ENCODE data around the gene LRRC45.

Gene LRRC45

GRCh38 chr17:81993729-81994592 is 29.1 kb upstream of the LRRC45 start:
- no peak for DNase-seq

GRCh38 chr17:81994593-81995462 is 28.3 kb upstream of the LRRC45 start:
- peak in 3 of 51 donors; percentile 4 to 23 (median 8) for DNase-seq

- DNase-seq: no peak
Measured at GRCh38 chr17:81995463-81996231, 27.5 kb upstream of the LRRC45 start.

GRCh38 chr17:81996232-81996756 is 26.8 kb upstream of the LRRC45 start:
- no peak for DNase-seq

GRCh38 chr17:81996757-81997441 is 26.2 kb upstream of the LRRC45 start:
- DNase-seq: no peak

GRCh38 chr17:81998212-81998611 is 24.9 kb upstream of the LRRC45 start:
- DNase-seq: no peak

GRCh38 chr17:81998691-81999438 is 24.2 kb upstream of the LRRC45 start:
- DNase-seq: no peak

- DNase-seq: no peak
Measured at GRCh38 chr17:81999587-81999975, 23.5 kb upstream of the LRRC45 start.

- DNase-seq: no peak
Measured at GRCh38 chr17:81999976-82000802, 22.9 kb upstream of the LRRC45 start.

GRCh38 chr17:82000803-82001570 is 22.1 kb upstream of the LRRC45 start:
- no peak for DNase-seq

GRCh38 chr17:82001571-82002056 is 21.5 kb upstream of the LRRC45 start:
- no peak for DNase-seq

- peak in 4 of 51 donors; percentile 15 to 53 (median 21) for DNase-seq
Measured at GRCh38 chr17:82003411-82004381, 19.4 kb upstream of the LRRC45 start.

GRCh38 chr17:82004517-82005455 is 18.3 kb upstream of the LRRC45 start:
- no peak for DNase-seq

- no peak for DNase-seq
Measured at GRCh38 chr17:82005701-82006348, 17.3 kb upstream of the LRRC45 start.

Measured in hypothalamus (tissue), 51 donors.